WTC11 (cell line): ENCODE data around the gene PDE6D. TPM values are rescaled to one million over a fixed set of nuclear protein-coding genes. Genes with fewer than 3 reads are reported as not detected.

Source experiments
- ATAC-seq: fragments of 200-7000 bp; cut with Tn5 transposase; 2 replicates; pipeline ENCODE4 v1.10.0; 2021; ENCODE audit warnings: mild to moderate bottlenecking, moderate library complexity
- CTCF ChIA-PET: fragments of 300-600 bp; sonication (Branson Sonifier 250); formaldehyde crosslinking; loops from one replicate; lab custom pipeline; 2021; ENCODE audit warnings: antibody characterized with exemption; lab: Charles Lee
- POLR2A ChIA-PET: fragments of 350-600 bp; sonication (Branson Sonifier 250); formaldehyde crosslinking; loops from one replicate; lab custom pipeline; 2021; ENCODE audit warnings: antibody characterized with exemption; lab: Charles Lee
- DNase-seq: peaks from one replicate; pipeline ENCODE4 v3.0.0; 2021; ENCODE audit warnings: low spot score
- H3K27ac Mint-ChIP-seq: 2 replicates; pipeline ENCODE4 v1.8.0; 2021; ENCODE audit warnings: mixed read lengths
- H3K27me3 Mint-ChIP-seq: 2 replicates; pipeline ENCODE4 v1.8.0; 2021; ENCODE audit warnings: low read depth, mild to moderate bottlenecking, moderate library complexity, mixed read lengths
- H3K36me3 Mint-ChIP-seq: 2 replicates; pipeline ENCODE4 v1.8.0; 2021; ENCODE audit warnings: mixed read lengths
- H3K4me1 Mint-ChIP-seq: 2 replicates; pipeline ENCODE4 v1.8.0; 2022; ENCODE audit warnings: mixed read lengths
- H3K4me3 Mint-ChIP-seq: 2 replicates; pipeline ENCODE4 v1.8.0; 2021; ENCODE audit warnings: mild to moderate bottlenecking, moderate library complexity, mixed read lengths
- H3K9me3 Mint-ChIP-seq: 2 replicates; pipeline ENCODE4 v1.8.0; 2021; ENCODE audit warnings: mixed read lengths
- FOXP1 ChIP-seq: sonication (generic); formaldehyde crosslinking; IDR thresholded peaks from 2 replicates; pipeline ENCODE4 v1.8.0; 2022; ENCODE audit warnings: missing genetic modification reagents, mild to moderate bottlenecking, moderate library complexity, borderline replicate concordance
- GABPB1 ChIP-seq: sonication (generic); formaldehyde crosslinking; IDR thresholded peaks from 2 replicates; pipeline ENCODE4 v1.8.1; 2023; ENCODE audit warnings: mild to moderate bottlenecking, missing genetic modification reagents
- HMGA2 ChIP-seq: fragments of 250-450 bp; sonication (Bioruptor Pico); IDR thresholded peaks from 2 replicates; pipeline ENCODE4 v1.4.0; 2021; ENCODE audit warnings: mild to moderate bottlenecking, moderate library complexity
- JAZF1 ChIP-seq: fragments of 250-450 bp; sonication (Bioruptor Pico); IDR thresholded peaks from 2 replicates; pipeline ENCODE4 v1.9.0; 2021; ENCODE audit warnings: moderate library complexity, mild to moderate bottlenecking, inconsistent platforms
- TCF7 ChIP-seq: sonication (generic); formaldehyde crosslinking; IDR thresholded peaks from 2 replicates; pipeline ENCODE4 v1.8.0; 2022; ENCODE audit warnings: mild to moderate bottlenecking, low read depth, missing genetic modification reagents, moderate library complexity
- TP53 ChIP-seq: sonication (generic); formaldehyde crosslinking; IDR thresholded peaks from 2 replicates; pipeline ENCODE4 v1.8.1; 2023; ENCODE audit warnings: mild to moderate bottlenecking, missing genetic modification reagents
- ZBTB21 ChIP-seq: sonication (generic); formaldehyde crosslinking; IDR thresholded peaks from 2 replicates; pipeline ENCODE4 v1.8.1; 2023; ENCODE audit warnings: mild to moderate bottlenecking, missing genetic modification reagents, borderline replicate concordance
- ZNF121 ChIP-seq: sonication (generic); formaldehyde crosslinking; IDR thresholded peaks from 2 replicates; pipeline ENCODE4 v1.8.0; 2023; ENCODE audit warnings: missing genetic modification reagents
- ZNF219 ChIP-seq: sonication (generic); formaldehyde crosslinking; IDR thresholded peaks from 2 replicates; pipeline ENCODE4 v1.8.0; 2023; ENCODE audit warnings: missing genetic modification reagents, mild to moderate bottlenecking, borderline replicate concordance
- ZNF232 ChIP-seq: sonication (generic); formaldehyde crosslinking; IDR thresholded peaks from 2 replicates; pipeline ENCODE4 v1.8.0; 2022; ENCODE audit warnings: mild to moderate bottlenecking, missing genetic modification reagents
- ZNF396 ChIP-seq: fragments of 250-450 bp; sonication (Bioruptor Pico); IDR thresholded peaks from 2 replicates; pipeline ENCODE4 v1.8.0; 2021; ENCODE audit warnings: mild to moderate bottlenecking, moderate library complexity, borderline replicate concordance
- ZNF671 ChIP-seq: fragments of 250-450 bp; sonication (Bioruptor Pico); IDR thresholded peaks from 2 replicates; pipeline ENCODE4 v1.8.0; 2021; ENCODE audit warnings: mild to moderate bottlenecking
- total RNA-seq: library from RNA; stranded (reverse); gene quantifications from 3 replicates; pipeline ENCODE4 v1.2.3, GENCODE V29; 2021
- TF ChIP-seq, protein P1 (sequence below): sonication (generic); formaldehyde crosslinking; IDR thresholded peaks from 2 replicates; pipeline ENCODE4 v1.8.1; 2023; ENCODE audit warnings: mild to moderate bottlenecking, missing genetic modification reagents, borderline replicate concordance
- TF ChIP-seq, protein P2 (sequence below): fragments of 250-450 bp; sonication (Bioruptor Pico); IDR thresholded peaks from 2 replicates; pipeline ENCODE4 v1.9.0; 2021; ENCODE audit warnings: mild to moderate bottlenecking, borderline replicate concordance
- TF ChIP-seq, protein P3 (sequence below): sonication (generic); formaldehyde crosslinking; IDR thresholded peaks from 2 replicates; pipeline ENCODE4 v1.8.0; 2023; ENCODE audit warnings: missing genetic modification reagents, mild to moderate bottlenecking, borderline replicate concordance
- TF ChIP-seq, protein P4 (sequence below): sonication (generic); formaldehyde crosslinking; IDR thresholded peaks from 2 replicates; pipeline ENCODE4 v1.8.0; 2022; ENCODE audit warnings: mild to moderate bottlenecking, missing genetic modification reagents

PDE6D gene
- total RNA-seq, 1 experiment from 2014 or later = 30.2 TPM

DNA sequence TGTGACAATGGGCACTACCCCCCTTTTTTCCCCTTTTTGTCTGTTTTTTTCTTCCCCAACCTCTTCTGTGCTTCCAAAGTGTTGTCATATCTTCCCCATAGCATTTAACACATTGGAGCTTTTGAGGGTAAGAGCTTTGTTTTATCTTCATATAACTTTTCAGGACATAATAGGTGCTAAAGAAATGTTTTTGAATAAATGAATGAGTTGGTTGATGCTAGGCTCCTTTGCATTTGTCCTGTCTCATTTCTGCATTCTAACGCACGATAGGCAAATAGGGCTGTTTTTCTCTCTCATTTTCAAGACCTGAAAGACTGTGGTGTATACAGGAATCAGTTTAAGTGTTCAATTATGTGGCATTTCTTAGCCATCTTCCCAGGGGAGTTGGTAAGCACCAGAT, 4.3 kb upstream of the PDE6D start (continued):
- TF ChIP-seq, protein P1, sequence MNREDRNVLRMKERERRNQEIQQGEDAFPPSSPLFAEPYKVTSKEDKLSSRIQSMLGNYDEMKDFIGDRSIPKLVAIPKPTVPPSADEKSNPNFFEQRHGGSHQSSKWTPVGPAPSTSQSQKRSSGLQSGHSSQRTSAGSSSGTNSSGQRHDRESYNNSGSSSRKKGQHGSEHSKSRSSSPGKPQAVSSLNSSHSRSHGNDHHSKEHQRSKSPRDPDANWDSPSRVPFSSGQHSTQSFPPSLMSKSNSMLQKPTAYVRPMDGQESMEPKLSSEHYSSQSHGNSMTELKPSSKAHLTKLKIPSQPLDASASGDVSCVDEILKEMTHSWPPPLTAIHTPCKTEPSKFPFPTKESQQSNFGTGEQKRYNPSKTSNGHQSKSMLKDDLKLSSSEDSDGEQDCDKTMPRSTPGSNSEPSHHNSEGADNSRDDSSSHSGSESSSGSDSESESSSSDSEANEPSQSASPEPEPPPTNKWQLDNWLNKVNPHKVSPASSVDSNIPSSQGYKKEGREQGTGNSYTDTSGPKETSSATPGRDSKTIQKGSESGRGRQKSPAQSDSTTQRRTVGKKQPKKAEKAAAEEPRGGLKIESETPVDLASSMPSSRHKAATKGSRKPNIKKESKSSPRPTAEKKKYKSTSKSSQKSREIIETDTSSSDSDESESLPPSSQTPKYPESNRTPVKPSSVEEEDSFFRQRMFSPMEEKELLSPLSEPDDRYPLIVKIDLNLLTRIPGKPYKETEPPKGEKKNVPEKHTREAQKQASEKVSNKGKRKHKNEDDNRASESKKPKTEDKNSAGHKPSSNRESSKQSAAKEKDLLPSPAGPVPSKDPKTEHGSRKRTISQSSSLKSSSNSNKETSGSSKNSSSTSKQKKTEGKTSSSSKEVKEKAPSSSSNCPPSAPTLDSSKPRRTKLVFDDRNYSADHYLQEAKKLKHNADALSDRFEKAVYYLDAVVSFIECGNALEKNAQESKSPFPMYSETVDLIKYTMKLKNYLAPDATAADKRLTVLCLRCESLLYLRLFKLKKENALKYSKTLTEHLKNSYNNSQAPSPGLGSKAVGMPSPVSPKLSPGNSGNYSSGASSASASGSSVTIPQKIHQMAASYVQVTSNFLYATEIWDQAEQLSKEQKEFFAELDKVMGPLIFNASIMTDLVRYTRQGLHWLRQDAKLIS = no peak

DNA sequence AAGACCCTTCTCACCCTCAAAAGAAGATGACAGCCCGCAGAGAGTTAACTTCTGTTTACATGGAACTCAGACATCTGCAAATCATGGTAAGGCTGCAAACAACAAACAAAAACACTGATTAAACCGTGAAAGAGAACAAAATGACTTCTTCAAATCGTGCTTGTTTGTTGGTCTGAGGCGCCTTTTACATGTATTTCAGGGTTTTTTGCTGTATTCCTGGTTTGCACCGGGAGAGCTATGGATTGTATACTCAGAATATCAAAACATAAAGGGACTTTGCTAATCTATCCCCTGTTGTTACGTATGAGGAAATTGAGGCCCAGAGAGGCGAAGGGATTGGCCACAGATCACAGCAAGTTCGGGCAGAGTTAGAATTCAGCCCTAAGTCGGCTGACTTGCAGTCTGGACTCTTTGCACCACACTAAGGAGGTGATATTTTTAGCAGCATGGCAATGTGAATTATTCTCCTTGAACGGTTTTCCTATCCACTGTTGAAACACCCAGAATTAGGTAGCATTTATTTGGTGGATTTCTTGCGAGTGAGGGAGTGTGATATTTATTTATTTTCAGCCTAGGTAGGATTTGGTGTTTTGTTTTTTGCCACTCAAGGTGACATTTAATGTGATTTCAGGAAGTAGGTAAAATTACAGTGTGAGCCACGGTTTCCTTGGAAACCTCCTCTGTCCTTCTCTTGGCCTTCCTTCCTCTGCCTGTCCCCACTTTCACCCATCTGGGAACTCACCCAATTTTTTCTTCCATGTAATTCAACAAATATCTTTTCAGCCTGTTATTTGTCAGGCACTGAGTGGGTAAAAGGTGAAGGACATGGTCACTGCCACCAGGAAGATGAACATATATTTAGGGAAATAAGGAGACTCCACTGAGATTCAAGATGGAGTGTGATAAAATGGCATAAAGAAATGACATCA, 980 bp upstream of the PDE6D start:
- peak overlapping the region; percentile 87 for H3K27ac Mint-ChIP-seq
- no peaks in the 10 kb centered on the region; the same call in 1 of the 2 replicates for H3K27me3 Mint-ChIP-seq
- H3K9me3 Mint-ChIP-seq = no peaks in the 10 kb centered on the region
- ATAC-seq (no peak), DNase-seq (no peak)
- H3K36me3 Mint-ChIP-seq = no peaks in the 10 kb centered on the region
- ChIA-PET CTCF (interaction anchor here (1.3 to 1.4 kb wide), 3 partner anchors 61 to 109 kb away, joined by 3 to 4 read pairs (median 3); no protein-coding TSS in a partner anchor), POLR2A (interaction anchor here (0.7 kb wide), 1 partner anchor 51 kb away, joined by 4 read pairs; no protein-coding TSS in a partner anchor)
- peaks cover 31% of the 10 kb centered on the region for H3K4me1 Mint-ChIP-seq
- H3K4me3 Mint-ChIP-seq = peak overlapping the region; percentile 95
- no peak for TF ChIP-seq ZNF219 (CRISPR knock-in tag)
- no peak for TF ChIP-seq ZNF671 (CRISPR knock-in tag)
- no peak for TF ChIP-seq ZBTB21 (CRISPR knock-in tag)
- no peak for TF ChIP-seq ZNF121
- TF ChIP-seq HMGA2 (CRISPR knock-in tag) = no peak
- no peak for TF ChIP-seq JAZF1 (CRISPR knock-in tag)
- no peak for TF ChIP-seq TP53 (CRISPR knock-in tag)
- TF ChIP-seq, protein P2, sequence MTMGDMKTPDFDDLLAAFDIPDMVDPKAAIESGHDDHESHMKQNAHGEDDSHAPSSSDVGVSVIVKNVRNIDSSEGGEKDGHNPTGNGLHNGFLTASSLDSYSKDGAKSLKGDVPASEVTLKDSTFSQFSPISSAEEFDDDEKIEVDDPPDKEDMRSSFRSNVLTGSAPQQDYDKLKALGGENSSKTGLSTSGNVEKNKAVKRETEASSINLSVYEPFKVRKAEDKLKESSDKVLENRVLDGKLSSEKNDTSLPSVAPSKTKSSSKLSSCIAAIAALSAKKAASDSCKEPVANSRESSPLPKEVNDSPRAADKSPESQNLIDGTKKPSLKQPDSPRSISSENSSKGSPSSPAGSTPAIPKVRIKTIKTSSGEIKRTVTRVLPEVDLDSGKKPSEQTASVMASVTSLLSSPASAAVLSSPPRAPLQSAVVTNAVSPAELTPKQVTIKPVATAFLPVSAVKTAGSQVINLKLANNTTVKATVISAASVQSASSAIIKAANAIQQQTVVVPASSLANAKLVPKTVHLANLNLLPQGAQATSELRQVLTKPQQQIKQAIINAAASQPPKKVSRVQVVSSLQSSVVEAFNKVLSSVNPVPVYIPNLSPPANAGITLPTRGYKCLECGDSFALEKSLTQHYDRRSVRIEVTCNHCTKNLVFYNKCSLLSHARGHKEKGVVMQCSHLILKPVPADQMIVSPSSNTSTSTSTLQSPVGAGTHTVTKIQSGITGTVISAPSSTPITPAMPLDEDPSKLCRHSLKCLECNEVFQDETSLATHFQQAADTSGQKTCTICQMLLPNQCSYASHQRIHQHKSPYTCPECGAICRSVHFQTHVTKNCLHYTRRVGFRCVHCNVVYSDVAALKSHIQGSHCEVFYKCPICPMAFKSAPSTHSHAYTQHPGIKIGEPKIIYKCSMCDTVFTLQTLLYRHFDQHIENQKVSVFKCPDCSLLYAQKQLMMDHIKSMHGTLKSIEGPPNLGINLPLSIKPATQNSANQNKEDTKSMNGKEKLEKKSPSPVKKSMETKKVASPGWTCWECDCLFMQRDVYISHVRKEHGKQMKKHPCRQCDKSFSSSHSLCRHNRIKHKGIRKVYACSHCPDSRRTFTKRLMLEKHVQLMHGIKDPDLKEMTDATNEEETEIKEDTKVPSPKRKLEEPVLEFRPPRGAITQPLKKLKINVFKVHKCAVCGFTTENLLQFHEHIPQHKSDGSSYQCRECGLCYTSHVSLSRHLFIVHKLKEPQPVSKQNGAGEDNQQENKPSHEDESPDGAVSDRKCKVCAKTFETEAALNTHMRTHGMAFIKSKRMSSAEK (CRISPR knock-in tag) = no peak
- no peak for TF ChIP-seq FOXP1 (CRISPR knock-in tag)
- TF ChIP-seq, protein P3, sequence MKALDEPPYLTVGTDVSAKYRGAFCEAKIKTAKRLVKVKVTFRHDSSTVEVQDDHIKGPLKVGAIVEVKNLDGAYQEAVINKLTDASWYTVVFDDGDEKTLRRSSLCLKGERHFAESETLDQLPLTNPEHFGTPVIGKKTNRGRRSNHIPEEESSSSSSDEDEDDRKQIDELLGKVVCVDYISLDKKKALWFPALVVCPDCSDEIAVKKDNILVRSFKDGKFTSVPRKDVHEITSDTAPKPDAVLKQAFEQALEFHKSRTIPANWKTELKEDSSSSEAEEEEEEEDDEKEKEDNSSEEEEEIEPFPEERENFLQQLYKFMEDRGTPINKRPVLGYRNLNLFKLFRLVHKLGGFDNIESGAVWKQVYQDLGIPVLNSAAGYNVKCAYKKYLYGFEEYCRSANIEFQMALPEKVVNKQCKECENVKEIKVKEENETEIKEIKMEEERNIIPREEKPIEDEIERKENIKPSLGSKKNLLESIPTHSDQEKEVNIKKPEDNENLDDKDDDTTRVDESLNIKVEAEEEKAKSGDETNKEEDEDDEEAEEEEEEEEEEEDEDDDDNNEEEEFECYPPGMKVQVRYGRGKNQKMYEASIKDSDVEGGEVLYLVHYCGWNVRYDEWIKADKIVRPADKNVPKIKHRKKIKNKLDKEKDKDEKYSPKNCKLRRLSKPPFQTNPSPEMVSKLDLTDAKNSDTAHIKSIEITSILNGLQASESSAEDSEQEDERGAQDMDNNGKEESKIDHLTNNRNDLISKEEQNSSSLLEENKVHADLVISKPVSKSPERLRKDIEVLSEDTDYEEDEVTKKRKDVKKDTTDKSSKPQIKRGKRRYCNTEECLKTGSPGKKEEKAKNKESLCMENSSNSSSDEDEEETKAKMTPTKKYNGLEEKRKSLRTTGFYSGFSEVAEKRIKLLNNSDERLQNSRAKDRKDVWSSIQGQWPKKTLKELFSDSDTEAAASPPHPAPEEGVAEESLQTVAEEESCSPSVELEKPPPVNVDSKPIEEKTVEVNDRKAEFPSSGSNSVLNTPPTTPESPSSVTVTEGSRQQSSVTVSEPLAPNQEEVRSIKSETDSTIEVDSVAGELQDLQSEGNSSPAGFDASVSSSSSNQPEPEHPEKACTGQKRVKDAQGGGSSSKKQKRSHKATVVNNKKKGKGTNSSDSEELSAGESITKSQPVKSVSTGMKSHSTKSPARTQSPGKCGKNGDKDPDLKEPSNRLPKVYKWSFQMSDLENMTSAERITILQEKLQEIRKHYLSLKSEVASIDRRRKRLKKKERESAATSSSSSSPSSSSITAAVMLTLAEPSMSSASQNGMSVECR = no peak
- no peak for TF ChIP-seq ZNF232 (CRISPR knock-in tag)
- TF ChIP-seq, protein P4, sequence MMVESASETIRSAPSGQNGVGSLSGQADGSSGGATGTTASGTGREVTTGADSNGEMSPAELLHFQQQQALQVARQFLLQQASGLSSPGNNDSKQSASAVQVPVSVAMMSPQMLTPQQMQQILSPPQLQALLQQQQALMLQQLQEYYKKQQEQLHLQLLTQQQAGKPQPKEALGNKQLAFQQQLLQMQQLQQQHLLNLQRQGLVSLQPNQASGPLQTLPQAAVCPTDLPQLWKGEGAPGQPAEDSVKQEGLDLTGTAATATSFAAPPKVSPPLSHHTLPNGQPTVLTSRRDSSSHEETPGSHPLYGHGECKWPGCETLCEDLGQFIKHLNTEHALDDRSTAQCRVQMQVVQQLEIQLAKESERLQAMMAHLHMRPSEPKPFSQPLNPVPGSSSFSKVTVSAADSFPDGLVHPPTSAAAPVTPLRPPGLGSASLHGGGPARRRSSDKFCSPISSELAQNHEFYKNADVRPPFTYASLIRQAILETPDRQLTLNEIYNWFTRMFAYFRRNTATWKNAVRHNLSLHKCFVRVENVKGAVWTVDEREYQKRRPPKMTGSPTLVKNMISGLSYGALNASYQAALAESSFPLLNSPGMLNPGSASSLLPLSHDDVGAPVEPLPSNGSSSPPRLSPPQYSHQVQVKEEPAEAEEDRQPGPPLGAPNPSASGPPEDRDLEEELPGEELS = no peak
- no peak for TF ChIP-seq TCF7 (CRISPR knock-in tag)
- TF ChIP-seq ZNF396 = no peak
- TF ChIP-seq GABPB1 (CRISPR knock-in tag) = no peak
